K562 (cell line): Measurements from ENCODE around the gene PPRC1. TPM values are rescaled to one million over a fixed set of nuclear protein-coding genes. Genes with fewer than 3 reads are reported as not detected.

Experiments used
- BACH1 ChIP-seq: fragments of 200-800 bp; sonication (Bioruptor generic); IDR thresholded peaks from 2 replicates; pipeline ENCODE4 v1.6.1; 2016; ENCODE audit warnings: missing genetic modification characterization, missing compliant biosample characterization
- CBX1 ChIP-seq: sonication (generic); IDR thresholded peaks from 2 replicates; pipeline ENCODE4 v1.6.1; 2016; ENCODE audit warnings: antibody characterized with exemption, low read depth, mild to moderate bottlenecking
- EHMT2 ChIP-seq: fragments of 450-650 bp; IDR thresholded peaks from 2 replicates; pipeline ENCODE4 v1.6.1; 2018; ENCODE audit warnings: antibody characterized with exemption
- EP400 ChIP-seq: fragments of 450-650 bp; IDR thresholded peaks from 2 replicates; pipeline ENCODE4 v1.6.1; 2017; ENCODE audit warnings: antibody characterized with exemption, mild to moderate bottlenecking, moderate library complexity
- FOXA1 ChIP-seq: fragments of 450-650 bp; IDR thresholded peaks from 2 replicates; pipeline ENCODE4 v1.6.1; 2016; ENCODE audit warnings: mild to moderate bottlenecking, borderline replicate concordance
- GABPB1 ChIP-seq: sonication (generic); formaldehyde crosslinking; IDR thresholded peaks from 2 replicates; pipeline ENCODE4 v1.8.0; 2022; ENCODE audit warnings: mild to moderate bottlenecking, missing genetic modification reagents
- GATA2 ChIP-seq: sonication (generic); formaldehyde crosslinking; IDR thresholded peaks from 2 replicates; pipeline ENCODE4 v1.4.0; 2020; ENCODE audit warnings: mild to moderate bottlenecking, missing genetic modification reagents
- HEY1 ChIP-seq: fragments of 250-450 bp; sonication (Bioruptor Pico); IDR thresholded peaks from 2 replicates; pipeline ENCODE4 v1.5.0; 2020; ENCODE audit warnings: mild to moderate bottlenecking, moderate library complexity, borderline replicate concordance
- HNRNPUL1 ChIP-seq: fragments of 200-400 bp; formaldehyde crosslinking; IDR thresholded peaks from 2 replicates; pipeline ENCODE4 v1.6.1; 2017; ENCODE audit warnings: low read length
- KLF6 ChIP-seq: fragments of 250-450 bp; sonication (Bioruptor Pico); IDR thresholded peaks from 2 replicates; pipeline ENCODE4 v1.4.0; 2020; ENCODE audit warnings: mild to moderate bottlenecking, moderate library complexity, borderline replicate concordance
- MBD1 ChIP-seq: fragments of 250-450 bp; sonication (Bioruptor Pico); IDR thresholded peaks from 2 replicates; pipeline ENCODE4 v1.8.0; 2022; ENCODE audit warnings: inconsistent platforms
- NONO ChIP-seq, 2 experiments: fragments of 200-400 bp in 1 of 2; fragments of 450-650 bp in 1 of 2; formaldehyde crosslinking in 1 of 2; IDR thresholded peaks; 2 replicates each; pipeline ENCODE4 v1.6.1; 2017; ENCODE audit warnings: low read depth in 2 of 2, mild to moderate bottlenecking in 2 of 2, moderate library complexity in 2 of 2, low read length in 1 of 2
- PCBP1 ChIP-seq: fragments of 200-400 bp; formaldehyde crosslinking; IDR thresholded peaks from 2 replicates; pipeline ENCODE4 v1.6.1; 2018; ENCODE audit warnings: mild to moderate bottlenecking, low read depth, low read length; ENCODE audit not compliant: poor library complexity, severe bottlenecking
- POLR2A ChIP-seq: fragments of 450-650 bp; conservative IDR thresholded peaks from 2 replicates; pipeline ENCODE4 v1.6.1; 2016
- RBM17 ChIP-seq: fragments of 200-400 bp; formaldehyde crosslinking; IDR thresholded peaks from 2 replicates; pipeline ENCODE4 v1.6.1; 2017; ENCODE audit warnings: low read depth, mild to moderate bottlenecking, low read length, borderline replicate concordance
- SLC30A9 ChIP-seq: fragments of 250-450 bp; sonication (Bioruptor Pico); IDR thresholded peaks from 2 replicates; pipeline ENCODE4 v1.8.0; 2022; ENCODE audit warnings: mild to moderate bottlenecking, moderate library complexity
- SMARCA5 ChIP-seq: fragments of 450-650 bp; IDR thresholded peaks from 2 replicates; pipeline ENCODE4 v1.6.1; 2016
- SRSF1 ChIP-seq: fragments of 200-400 bp; formaldehyde crosslinking; IDR thresholded peaks from 2 replicates; pipeline ENCODE4 v1.6.1; 2017; ENCODE audit warnings: mild to moderate bottlenecking, low read depth, low read length, moderate library complexity
- TEAD4 ChIP-seq, 2 experiments: sonication (generic) in 1 of 2; formaldehyde crosslinking in 1 of 2; IDR thresholded peaks; 2 replicates each; pipeline versions ENCODE4 v1.6.1 to v1.8.0; 2012 to 2022; ENCODE audit warnings: borderline replicate concordance in 1 of 2, inconsistent platforms in 1 of 2, low read length in 1 of 2, mild to moderate bottlenecking in 1 of 2, missing genetic modification reagents in 1 of 2
- U2AF2 ChIP-seq: fragments of 200-400 bp; formaldehyde crosslinking; optimal IDR thresholded peaks from 2 replicates; pipeline ENCODE3; 2017; ENCODE audit warnings: low read depth, mild to moderate bottlenecking, low read length
- WHSC1 ChIP-seq: IDR thresholded peaks from one replicate; pipeline ENCODE4 v1.6.1; 2012; ENCODE audit warnings: low read length, control low read depth, inconsistent platforms
- YBX1 ChIP-seq: fragments of 450-650 bp; IDR thresholded peaks from 2 replicates; pipeline ENCODE4 v1.7.1; 2016; ENCODE audit warnings: mild to moderate bottlenecking
- ZNF408 ChIP-seq: fragments of 250-450 bp; sonication (Bioruptor Pico); IDR thresholded peaks from 2 replicates; pipeline ENCODE4 v1.4.0; 2020; ENCODE audit warnings: low read depth, mild to moderate bottlenecking, moderate library complexity
- ZNF436 ChIP-seq: fragments of 250-450, 450-650 bp; sonication (Bioruptor Pico); formaldehyde crosslinking; IDR thresholded peaks from 2 replicates; pipeline ENCODE4 v1.7.0; 2020; ENCODE audit warnings: mild to moderate bottlenecking
- ZNF57 ChIP-seq: fragments of 450-650 bp; formaldehyde crosslinking; IDR thresholded peaks from 2 replicates; pipeline ENCODE4 v1.4.0; 2020; ENCODE audit warnings: mild to moderate bottlenecking, moderate library complexity
- ZNF589 ChIP-seq: fragments of 200-800 bp; sonication (Bioruptor generic); IDR thresholded peaks from 2 replicates; pipeline ENCODE4 v1.6.1; 2016; ENCODE audit warnings: low read depth, missing genetic modification characterization, missing compliant biosample characterization
- ZNF639 ChIP-seq, 2 experiments: fragments of 200-800 bp in 1 of 2; sonication (Bioruptor generic) in 1 of 2; sonication (generic) in 1 of 2; formaldehyde crosslinking in 1 of 2; IDR thresholded peaks in 1 of 2; conservative IDR thresholded peaks in 1 of 2; 2 replicates each; pipeline versions ENCODE4 v1.5.0 to v1.6.1; 2016 to 2020; ENCODE audit warnings: missing compliant biosample characterization in 1 of 2, missing genetic modification characterization in 1 of 2, missing genetic modification reagents in 1 of 2
- polyA plus RNA-seq, 8 experiments: library from polyadenylated mRNA; depleted of rRNA in 4 of 8; stranded (reverse) in 5 of 8; unstranded in 3 of 8; fragments of >200 nt; fragmentation: Nextera tagmentation in 2 of 8; fragmentation: Illumina TruSeq in 1 of 8; extraction: Ambion mirVana in 2 of 8; extraction: Trizol in 1 of 8; gene quantifications; 2 replicates each; pipeline versions ENCODE4 v1.2.1 to v1.2.3, GENCODE V29; 2011 to 2014; ENCODE audit warnings: inconsistent platforms in 1 of 8, missing spikeins in 1 of 8
- total RNA-seq, 7 experiments: library from RNA; depleted of rRNA in 6 of 7; stranded (reverse); fragments of >200 nt in 6 of 7; fragmentation: Illumina TruSeq in 2 of 7; extraction: Trizol in 2 of 7; gene quantifications; 2 replicates each; pipeline versions ENCODE4 v1.2.1 to v1.2.3, GENCODE V29; 2011 to 2021; ENCODE audit warnings: low replicate concordance in 1 of 7

PPRC1 gene
- total and polyA plus RNA-seq, 9 of the 15 experiments (the other 6 are each of a cell fraction or from before 2014, with no cell fraction given): 8.5 to 47.1 (median 16.2) TPM

GRCh38 chr10:102133373-102134195, 744 bp downstream of the PPRC1 start (continued):
- 0 out of 2 replicates have a peak, but pooled peaks have one; percentile 41 for TF ChIP-seq KLF6 (CRISPR knock-in tag)
- TF ChIP-seq NONO (IDR thresholded peaks at IDR 0.05; ENCODE audit: low read depth in 2 of 2, low read length in 1 of 2): no peak
- no peak for TF ChIP-seq ZNF589
- TF ChIP-seq TEAD4 (IDR thresholded peaks at IDR 0.05; ENCODE audit: low read length): no peak
- TF ChIP-seq TEAD4 (CRISPR knock-in tag; IDR thresholded peaks at IDR 0.05; ENCODE audit: borderline replicate concordance): no peak
- no peak for TF ChIP-seq MBD1 (CRISPR knock-in tag)
- TF ChIP-seq SLC30A9 (CRISPR knock-in tag): no peak
- no peak for TF ChIP-seq FOXA1
- no peak for TF ChIP-seq POLR2A
- TF ChIP-seq SMARCA5: no peak
- no peak for TF ChIP-seq U2AF2
- TF ChIP-seq ZNF57 (CRISPR knock-in tag): no peak
- TF ChIP-seq BACH1 (tag): no peak
- TF ChIP-seq ZNF436 (CRISPR knock-in tag): no peak
- TF ChIP-seq ZNF408 (CRISPR knock-in tag): no peak
- TF ChIP-seq WHSC1: no peak
- TF ChIP-seq ZNF639 (CRISPR knock-in tag; conservative IDR thresholded peaks at IDR 0.05 in 1 of 2, IDR thresholded peaks at IDR 0.05 in 1 of 2): no peak; a peak in 1 of 4 replicates
- peak; percentile 95 for TF ChIP-seq EP400
- TF ChIP-seq GABPB1: no peak
- TF ChIP-seq HNRNPUL1: no peak
- no peak for TF ChIP-seq EHMT2
- TF ChIP-seq HEY1 (CRISPR knock-in tag): no peak
- no peak for TF ChIP-seq GATA2
- no peak for TF ChIP-seq RBM17
- peak; percentile 21 for TF ChIP-seq PCBP1
- TF ChIP-seq SRSF1: no peak
- no peak for TF ChIP-seq YBX1
- TF ChIP-seq CBX1: no peak
